Measurements from ENCODE around the gene ADGRD1.

The ADGRD1 gene

GRCh38 chr12:131163189-131163738 is 209.6 kb downstream of the ADGRD1 start:
- intact Hi-C loops (cut with DNase I) = no loop called here
- DNase-seq = peak in 1 of 10 donors; percentile 84

DNA sequence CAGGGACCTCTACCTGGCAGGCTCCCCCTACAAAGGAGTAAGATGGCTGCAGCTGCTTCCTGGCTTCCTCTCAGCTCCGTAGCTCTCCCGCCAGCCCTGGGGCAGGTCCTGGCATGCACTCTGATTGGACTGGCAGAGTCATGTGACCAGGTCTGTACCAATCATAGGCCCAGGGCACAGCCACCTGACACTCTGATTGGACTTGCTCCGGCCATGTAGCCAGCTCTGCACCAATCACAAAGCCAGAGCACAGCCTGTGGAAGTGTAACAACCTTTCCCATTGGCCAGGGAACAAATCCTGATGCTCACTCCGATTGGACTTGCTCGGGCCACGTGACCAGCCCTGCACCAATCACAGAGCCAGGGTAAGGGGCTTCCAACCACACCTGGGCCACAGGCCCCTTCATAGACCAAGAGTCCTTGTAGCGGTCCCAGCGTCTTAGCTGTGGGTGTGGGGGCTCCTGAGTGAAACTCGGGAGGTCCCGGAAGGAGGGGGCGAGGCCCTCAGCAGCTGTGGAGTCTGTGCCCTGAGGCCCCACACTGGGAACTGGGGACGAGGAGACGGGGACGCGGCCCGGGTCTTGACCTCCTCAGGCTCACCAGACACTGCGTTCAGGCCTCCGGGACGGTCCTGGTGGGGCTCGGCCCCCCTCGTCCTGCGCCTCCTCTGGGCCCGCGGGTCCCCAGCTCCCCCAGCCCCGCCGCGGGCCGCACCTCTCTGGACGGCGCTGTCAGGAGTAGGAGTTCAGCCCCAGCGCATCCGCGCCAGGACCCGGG is 210.6 kb downstream of the ADGRD1 start:
- DNase-seq = no peak
- intact Hi-C loops (cut with DNase I) = no loop called here

DNA sequence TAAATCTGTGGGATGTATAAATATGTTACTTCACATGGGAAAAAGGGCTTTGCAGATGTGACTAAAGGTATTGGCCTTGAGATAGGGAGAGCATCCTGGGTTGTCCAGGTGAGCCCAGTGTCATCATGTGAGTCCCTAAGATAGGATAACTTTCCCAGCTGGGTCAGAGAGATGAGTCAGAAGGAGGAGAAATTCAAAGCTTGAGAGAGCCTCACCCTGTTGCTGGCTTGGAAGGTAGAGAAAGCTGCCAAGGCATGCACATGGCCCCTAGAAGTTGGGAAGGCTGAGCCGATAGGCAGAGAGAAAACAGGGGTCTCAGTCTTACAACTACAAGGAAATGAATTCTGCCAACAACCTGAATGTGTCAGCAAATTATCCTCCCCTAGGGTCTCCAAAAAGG is 213.0 kb downstream of the ADGRD1 start:
- intact Hi-C loops (cut with DNase I) = no loop called here
- no peak for DNase-seq

DNA sequence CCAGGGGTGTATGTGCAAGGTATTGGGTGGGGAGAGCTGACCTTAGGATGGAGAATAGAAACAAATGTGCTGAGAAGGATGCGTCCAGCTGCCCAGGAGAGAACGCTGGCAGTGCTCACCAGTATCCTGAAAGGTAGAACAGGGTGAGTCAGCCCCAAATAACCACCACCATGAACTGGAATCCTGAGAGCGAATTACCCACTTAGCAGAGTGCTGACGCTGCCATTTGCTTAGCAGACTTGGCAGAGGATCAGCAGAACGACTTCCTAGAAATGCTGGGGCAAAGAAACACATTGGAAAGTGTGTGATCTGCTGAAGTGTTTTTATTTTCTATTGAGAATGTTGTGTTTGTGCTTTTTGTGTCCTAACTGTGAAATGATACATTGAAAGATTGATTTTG is 213.6 kb downstream of the ADGRD1 start:
- intact Hi-C loops (cut with DNase I) = no loop called here
- DNase-seq = peak in 1 of 10 donors; percentile 80

- DNase-seq = no peak
- intact Hi-C loops (cut with DNase I) = no loop called here
Measured at GRCh38 chr12:131171029-131171428, 217.3 kb downstream of the ADGRD1 start.

DNA sequence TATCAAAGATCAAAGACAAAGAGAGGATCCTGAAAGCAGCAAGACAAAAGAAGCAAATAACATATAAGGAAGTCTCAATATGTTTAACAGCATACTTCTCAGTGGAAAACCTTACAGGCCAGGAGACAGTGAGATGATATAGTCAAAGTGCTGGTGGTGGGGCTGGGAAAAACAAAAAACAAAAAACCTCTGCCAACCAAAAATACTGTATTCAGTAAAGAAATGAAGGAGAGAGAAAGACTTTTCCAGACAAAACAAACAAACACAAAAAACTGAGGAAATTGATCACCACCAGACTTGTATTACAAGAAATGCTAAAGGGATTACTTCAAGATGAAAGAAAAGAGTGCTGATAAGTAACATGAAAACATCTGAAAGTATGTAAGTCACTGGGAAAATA is 221.2 kb downstream of the ADGRD1 start:
- no peak for DNase-seq
- intact Hi-C loops (cut with DNase I) = no loop called here

DNA sequence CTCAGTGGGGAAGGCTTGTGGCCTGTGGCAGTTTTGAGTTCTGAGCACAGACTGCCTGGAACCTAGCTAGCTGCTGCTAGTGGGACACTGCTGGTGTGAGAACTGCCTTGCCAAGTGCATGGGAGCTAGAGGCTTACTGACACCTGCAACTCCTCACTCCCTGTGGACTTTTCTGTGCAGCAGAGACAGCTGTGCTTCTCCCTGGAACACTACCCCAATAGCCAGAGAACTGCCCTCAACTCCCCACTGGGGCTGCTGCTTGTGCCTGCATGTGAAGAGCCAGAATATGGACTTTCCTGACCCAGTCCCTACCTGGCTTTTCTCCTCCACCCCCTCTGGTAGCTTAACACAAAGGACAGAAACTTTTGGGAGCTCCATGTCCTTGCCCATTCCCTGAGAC is 222.6 kb downstream of the ADGRD1 start:
- peak in 1 of 10 donors; percentile 22 for DNase-seq
- intact Hi-C loops (cut with DNase I) = no loop called here

DNA sequence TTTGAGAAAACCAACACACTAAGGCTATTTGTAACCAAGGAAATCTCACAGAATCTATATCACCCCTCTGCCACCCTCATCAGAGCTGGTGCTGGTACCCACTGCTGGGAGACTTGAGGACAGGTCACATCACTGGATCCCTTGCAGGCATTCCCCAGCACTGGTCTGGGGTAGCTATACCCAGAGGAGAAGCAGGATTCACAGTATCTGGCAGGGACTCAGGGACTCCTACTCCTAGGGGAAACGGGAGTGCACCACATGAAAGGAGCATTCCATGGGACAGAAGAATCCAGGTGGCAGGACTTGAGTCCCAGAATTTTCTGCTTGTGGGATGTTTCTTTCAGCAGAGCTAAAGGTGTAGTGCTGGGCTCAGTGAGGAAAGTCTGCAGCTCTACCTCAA is 223.2 kb downstream of the ADGRD1 start:
- intact Hi-C loops (cut with DNase I) = no loop called here
- DNase-seq = peak in 1 of 10 donors; percentile 9

DNA sequence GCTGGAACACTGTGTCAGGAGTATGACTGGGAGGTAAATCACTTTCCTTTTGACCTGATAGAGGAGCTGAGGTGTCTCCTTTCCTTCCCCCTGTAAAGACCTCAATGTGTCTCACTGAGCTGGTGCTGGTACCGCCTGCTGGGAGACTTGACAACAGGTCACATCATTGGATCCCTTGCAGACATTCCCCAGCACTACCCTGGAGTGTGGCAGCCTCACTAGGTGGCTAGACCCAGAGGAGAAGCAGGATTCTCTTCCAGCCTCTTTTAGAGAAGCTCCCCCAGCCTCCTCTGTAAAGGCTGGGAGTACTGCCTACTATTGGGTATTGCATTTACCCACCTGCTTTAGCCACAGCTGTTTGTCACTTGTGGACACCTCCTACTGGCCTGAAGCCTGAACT is 223.9 kb downstream of the ADGRD1 start:
- intact Hi-C loops (cut with DNase I) = no loop called here
- peak in 1 of 10 donors; percentile 37 for DNase-seq

DNA sequence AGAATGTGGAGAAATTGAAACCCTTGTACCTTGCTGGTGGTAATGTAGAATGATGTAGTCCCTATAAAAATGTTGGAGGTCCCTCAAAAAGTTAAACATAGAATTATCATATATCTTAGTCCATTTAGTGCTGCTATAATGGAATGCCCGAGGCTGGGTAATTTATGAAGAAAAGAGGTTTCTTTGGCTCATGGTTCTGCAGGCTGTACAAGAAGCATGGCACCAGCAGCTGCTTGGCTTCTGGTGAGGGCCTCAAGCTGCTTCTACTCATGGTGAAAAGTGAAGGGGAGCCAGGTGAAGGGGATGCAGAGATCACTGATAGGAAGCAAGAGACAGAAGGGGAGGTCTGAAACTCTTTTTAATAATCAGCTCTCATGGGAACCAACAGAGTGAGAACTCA is 233.9 kb downstream of the ADGRD1 start:
- intact Hi-C loops (cut with DNase I) = no loop called here
- DNase-seq = no peak

DNA sequence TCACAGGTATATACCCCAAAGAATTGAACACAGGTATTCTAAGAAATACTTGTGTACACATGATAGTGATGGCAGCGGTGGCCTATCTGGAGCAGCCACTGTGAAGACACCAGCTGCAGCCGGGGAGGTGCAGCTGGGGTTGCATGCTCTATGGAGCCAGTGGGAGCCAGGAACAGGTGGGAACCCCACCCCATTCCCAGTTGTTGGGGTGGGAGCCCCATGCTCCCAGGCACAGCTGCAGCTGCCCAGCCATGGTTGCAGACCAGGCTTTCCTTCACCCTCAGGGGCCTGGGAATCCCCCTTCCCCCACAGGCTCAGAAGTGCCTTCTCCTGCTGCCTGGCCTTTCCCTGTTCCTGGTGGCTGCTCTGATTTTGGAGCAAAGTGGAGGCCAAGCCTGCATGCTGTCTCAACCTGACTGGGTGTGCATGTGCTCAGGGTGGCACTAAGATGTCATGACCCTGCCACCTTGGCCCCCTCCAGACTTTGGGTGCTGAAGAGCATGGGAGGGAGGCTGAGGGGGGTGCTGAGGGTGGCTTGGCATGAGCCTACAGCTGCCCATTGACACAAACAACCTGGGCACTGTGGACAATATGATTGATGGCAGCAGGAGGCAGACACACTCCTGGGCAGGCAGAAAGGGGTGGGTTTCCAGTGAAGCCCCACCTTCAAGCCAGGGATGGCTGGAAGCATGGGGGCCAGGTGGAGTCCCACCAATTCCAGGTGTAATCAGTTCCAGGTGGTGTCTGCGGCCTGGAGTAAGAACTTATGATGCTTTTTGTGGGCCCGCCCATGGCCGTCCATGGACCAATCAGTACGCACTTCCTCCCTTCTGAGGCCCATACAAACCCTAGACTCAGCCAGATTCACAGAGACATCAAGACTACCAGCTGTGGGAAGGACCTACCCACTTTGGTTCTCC is 234.7 kb downstream of the ADGRD1 start:
- intact Hi-C loops (cut with DNase I) = no loop called here
- no peak for DNase-seq

DNA sequence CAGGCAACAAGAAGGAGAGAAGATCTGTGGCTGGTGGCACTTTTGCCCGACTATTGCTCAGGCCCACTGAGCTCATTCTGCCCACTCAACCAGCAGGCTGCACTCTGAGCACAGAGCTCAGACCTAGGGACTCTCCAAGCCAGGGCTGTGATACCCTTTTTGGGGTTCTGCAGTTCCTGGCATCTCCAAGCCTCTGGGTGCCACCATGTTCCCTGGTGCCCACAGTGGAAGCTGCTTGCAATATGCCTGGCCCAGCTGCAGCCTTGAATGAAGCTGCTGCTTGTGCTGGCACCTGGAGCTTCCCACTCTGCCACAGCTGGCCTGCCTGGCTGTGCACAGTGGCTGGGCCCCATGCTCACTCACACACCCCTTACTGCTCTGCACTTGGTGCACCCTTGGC is 236.1 kb downstream of the ADGRD1 start:
- DNase-seq = no peak
- intact Hi-C loops (cut with DNase I) = no loop called here

- DNase-seq = no peak
- intact Hi-C loops (cut with DNase I) = no loop called here
Measured at GRCh38 chr12:131190965-131191364, 237.3 kb downstream of the ADGRD1 start.

All from posterior cingulate gyrus (tissue), 11 donors.